ENCODE measurements around the gene SLC66A1. TPM values are rescaled to one million over a fixed set of nuclear protein-coding genes. Genes with fewer than 3 reads are reported as not detected.
"Not testable (repeated sequence)": the region's sequence is repeated elsewhere in the genome, so short reads cannot be mapped to it uniquely, and the experiment has no call there.

The SLC66A1 gene
- total RNA-seq, 1 experiment from 2014 or later = 22.5 TPM

DNA sequence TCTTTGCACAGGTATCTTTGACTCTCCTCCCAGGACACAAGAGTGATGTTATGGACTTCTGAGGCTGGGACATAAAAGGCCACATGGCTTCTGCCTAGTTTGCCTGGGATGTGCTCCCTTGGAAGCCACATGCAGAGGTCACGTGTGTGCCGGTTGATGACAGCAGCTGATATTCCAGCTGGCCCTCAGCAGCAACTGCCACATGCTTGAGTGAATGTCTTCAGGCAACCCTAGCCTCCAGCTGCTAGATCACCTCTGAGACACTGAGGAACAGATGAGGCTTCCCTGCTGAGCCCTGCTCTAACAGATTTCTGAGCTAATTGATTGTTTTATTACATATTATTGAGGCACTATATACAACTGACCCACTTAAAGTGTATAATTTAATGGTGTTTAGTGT is 11.9 kb upstream of the SLC66A1 start:
- H3K27me3 ChIP-seq (ENCODE audit: insufficient read depth, low read length) = no peaks in the 10 kb centered on the region
- H3K27me3 Mint-ChIP-seq (ENCODE audit: low read depth) = peaks cover 2% of the 10 kb centered on the region; the same call in 1 of the 2 replicates

DNA sequence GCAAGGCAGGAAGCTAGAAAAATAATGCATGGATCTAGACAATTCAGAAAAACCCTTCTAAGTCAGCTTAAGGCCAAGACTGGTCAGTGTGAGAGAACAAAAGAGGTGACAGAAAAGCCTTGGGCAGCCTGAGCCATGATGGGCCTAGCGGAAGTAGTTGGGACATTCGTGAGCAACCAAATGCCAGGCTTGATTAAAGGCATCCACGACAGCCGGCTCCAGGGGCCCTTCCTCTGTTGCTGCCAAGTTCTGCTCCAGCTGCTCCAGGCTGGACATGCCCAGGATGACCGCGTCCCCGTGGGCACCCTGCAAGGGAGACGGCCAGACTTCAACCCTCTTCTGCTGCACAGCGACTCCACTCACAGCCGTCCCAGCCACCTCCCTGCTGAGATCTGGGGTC is 8.0 kb upstream of the SLC66A1 start:
- not testable (repeated sequence) for H4K8ac ChIP-seq (replicated peaks; ENCODE audit: insufficient read length, low read depth, low read length); H3K14ac ChIP-seq (ENCODE audit: insufficient read depth, low read length); H3K4ac ChIP-seq (ENCODE audit: low read depth, low read length); H3K9me3 Mint-ChIP-seq; H3K27ac ChIP-seq (ENCODE audit: insufficient read length, low read depth, low read length); H3K79me1 ChIP-seq (ENCODE audit: insufficient read depth, low read depth, low read length, poor library complexity, severe bottlenecking); H2AK5ac ChIP-seq (ENCODE audit: insufficient read length, low read length); H3K27me3 Mint-ChIP-seq (ENCODE audit: low read depth); H2BK120ac ChIP-seq (ENCODE audit: low read depth, low read length, poor library complexity, severe bottlenecking); H3K23me2 ChIP-seq (ENCODE audit: insufficient read length, low read depth, low read length, poor library complexity, severe bottlenecking); H2BK5ac ChIP-seq (ENCODE audit: insufficient read length, low read length); H3K4me1 ChIP-seq (ENCODE audit: insufficient read depth, low read length); H4K91ac ChIP-seq (ENCODE audit: insufficient read length, low read depth, low read length); H3K79me2 ChIP-seq (ENCODE audit: insufficient read depth, low read length); H2AFZ ChIP-seq (ENCODE audit: low read length); H3K56ac ChIP-seq (ENCODE audit: insufficient read length, low read depth, low read length); H3T11ph ChIP-seq (ENCODE audit: low read length); H3K18ac ChIP-seq (ENCODE audit: insufficient read length, low read depth, low read length); H4K20me1 ChIP-seq (ENCODE audit: control insufficient read depth, insufficient read depth, insufficient read length); H3K9me3 ChIP-seq (ENCODE audit: control insufficient read depth, low read depth, low read length); H4K5ac ChIP-seq (ENCODE audit: insufficient read length, low read depth, low read length); H3K9ac ChIP-seq (ENCODE audit: extremely low read depth, insufficient read length, low read length); H3K4me2 ChIP-seq (ENCODE audit: insufficient read depth, insufficient read length, low read length); H3K4me3 Mint-ChIP-seq; DNase-seq; H3K27me3 ChIP-seq (ENCODE audit: insufficient read depth, low read length); H2BK15ac ChIP-seq (ENCODE audit: low read depth, low read length); H2BK12ac ChIP-seq (ENCODE audit: insufficient read length, low read depth, low read length); H2BK20ac ChIP-seq (ENCODE audit: low read depth, low read length, poor library complexity, severe bottlenecking); H3K4me1 Mint-ChIP-seq; H3K23ac ChIP-seq (ENCODE audit: insufficient read length, low read depth, low read length)
- Mint-ChIP-seq H3K36me3 (ENCODE audit: insufficient read depth in 1 of 3, low read depth in 3 of 3) (peaks cover 31 to 76% (median 61%) of the 10 kb centered on the region in 3 experiments), H3K27ac (0 out of 7 replicates have a peak overlapping the region, but pooled peaks of 1 of the 3 experiments have one; percentile 20)
- no CpG with 5 or more reads among the region's 10 CpGs for WGBS (ENCODE audit: extremely low coverage, insufficient read length, low lambda C conversion rate)

More for the DNA sequence above, 11.9 kb upstream of the SLC66A1 start:
- no CpG with 5 or more reads among the region's 2 CpGs for WGBS (ENCODE audit: extremely low coverage, insufficient read length, low lambda C conversion rate)
- Mint-ChIP-seq H3K4me1 (no peaks in the 10 kb centered on the region), H3K4me3 (no peak overlapping the region), H3K27ac (no peak overlapping the region), H3K9me3 (peaks cover 10 to 18% of the 10 kb centered on the region in 2 experiments), H3K36me3 (ENCODE audit: insufficient read depth in 1 of 3, low read depth in 3 of 3) (peaks cover 34 to 56% (median 46%) of the 10 kb centered on the region in 3 experiments)
- Histone ChIP-seq H2BK120ac (ENCODE audit: low read depth, low read length, poor library complexity, severe bottlenecking) (no peak overlapping the region), H3K9me3 (ENCODE audit: control insufficient read depth, low read depth, low read length) (peaks cover 6% of the 10 kb centered on the region), H2AK5ac (ENCODE audit: insufficient read length, low read length) (no peak overlapping the region), H3K23ac (ENCODE audit: insufficient read length, low read depth, low read length) (no peak overlapping the region), H4K5ac (ENCODE audit: insufficient read length, low read depth, low read length) (no peak overlapping the region), H3K23me2 (ENCODE audit: insufficient read length, low read depth, low read length, poor library complexity, severe bottlenecking) (no peaks in the 10 kb centered on the region), H3K14ac (ENCODE audit: insufficient read depth, low read length) (no peak overlapping the region), H3K56ac (ENCODE audit: insufficient read length, low read depth, low read length) (no peak overlapping the region), H2BK12ac (ENCODE audit: insufficient read length, low read depth, low read length) (no peak overlapping the region), H3K27ac (ENCODE audit: insufficient read length, low read depth, low read length) (no peak overlapping the region), H3K4ac (ENCODE audit: low read depth, low read length) (no peak overlapping the region), H2AFZ (ENCODE audit: low read length) (no peak overlapping the region), H3K4me1 (ENCODE audit: insufficient read depth, low read length) (no peaks in the 10 kb centered on the region), H3K79me2 (ENCODE audit: insufficient read depth, low read length) (no peaks in the 10 kb centered on the region; the same call in 1 of the 2 replicates), H3T11ph (ENCODE audit: low read length) (no peak overlapping the region), H3K9ac (ENCODE audit: extremely low read depth, insufficient read length, low read length) (no peak overlapping the region), H3K79me1 (ENCODE audit: insufficient read depth, low read depth, low read length, poor library complexity, severe bottlenecking) (no peaks in the 10 kb centered on the region), H2BK20ac (ENCODE audit: low read depth, low read length, poor library complexity, severe bottlenecking) (no peak overlapping the region), H3K4me2 (ENCODE audit: insufficient read depth, insufficient read length, low read length) (no peak overlapping the region), H2BK15ac (ENCODE audit: low read depth, low read length) (no peak overlapping the region), H4K20me1 (ENCODE audit: control insufficient read depth, insufficient read depth, insufficient read length) (no peaks in the 10 kb centered on the region), H3K18ac (ENCODE audit: insufficient read length, low read depth, low read length) (no peak overlapping the region), H4K91ac (ENCODE audit: insufficient read length, low read depth, low read length) (no peak overlapping the region), H2BK5ac (ENCODE audit: insufficient read length, low read length) (no peak overlapping the region), H4K8ac (replicated peaks; ENCODE audit: insufficient read length, low read depth, low read length) (no peak overlapping the region)
- TF ChIP-seq, protein P1, sequence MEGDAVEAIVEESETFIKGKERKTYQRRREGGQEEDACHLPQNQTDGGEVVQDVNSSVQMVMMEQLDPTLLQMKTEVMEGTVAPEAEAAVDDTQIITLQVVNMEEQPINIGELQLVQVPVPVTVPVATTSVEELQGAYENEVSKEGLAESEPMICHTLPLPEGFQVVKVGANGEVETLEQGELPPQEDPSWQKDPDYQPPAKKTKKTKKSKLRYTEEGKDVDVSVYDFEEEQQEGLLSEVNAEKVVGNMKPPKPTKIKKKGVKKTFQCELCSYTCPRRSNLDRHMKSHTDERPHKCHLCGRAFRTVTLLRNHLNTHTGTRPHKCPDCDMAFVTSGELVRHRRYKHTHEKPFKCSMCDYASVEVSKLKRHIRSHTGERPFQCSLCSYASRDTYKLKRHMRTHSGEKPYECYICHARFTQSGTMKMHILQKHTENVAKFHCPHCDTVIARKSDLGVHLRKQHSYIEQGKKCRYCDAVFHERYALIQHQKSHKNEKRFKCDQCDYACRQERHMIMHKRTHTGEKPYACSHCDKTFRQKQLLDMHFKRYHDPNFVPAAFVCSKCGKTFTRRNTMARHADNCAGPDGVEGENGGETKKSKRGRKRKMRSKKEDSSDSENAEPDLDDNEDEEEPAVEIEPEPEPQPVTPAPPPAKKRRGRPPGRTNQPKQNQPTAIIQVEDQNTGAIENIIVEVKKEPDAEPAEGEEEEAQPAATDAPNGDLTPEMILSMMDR (conservative IDR thresholded peaks at IDR 0.05) = no peak
- DNase-seq = no peak
